Ishikawa (cell line): ENCODE data around the gene SLC16A12.

ENCODE experiments used
- CEBPB ChIP-seq: IDR thresholded peaks from 2 replicates; pipeline ENCODE4 v1.6.1; 2012
- CREB1 ChIP-seq: IDR thresholded peaks from 2 replicates; pipeline ENCODE4 v1.6.1; 2012; ENCODE audit warnings: low read depth
- EGR1 ChIP-seq: IDR thresholded peaks from 2 replicates; pipeline ENCODE4 v1.6.1; 2012
- EP300 ChIP-seq: IDR thresholded peaks from 2 replicates; pipeline ENCODE4 v1.6.1; 2012; ENCODE audit warnings: borderline replicate concordance
- FOXM1 ChIP-seq: IDR thresholded peaks from 2 replicates; pipeline ENCODE4 v1.6.1; 2012; ENCODE audit warnings: low read depth, borderline replicate concordance
- MAX ChIP-seq: IDR thresholded peaks from 2 replicates; pipeline ENCODE4 v1.6.1; 2012
- NFIC ChIP-seq: IDR thresholded peaks from 2 replicates; pipeline ENCODE4 v1.6.1; 2012
- RAD21 ChIP-seq: IDR thresholded peaks from 2 replicates; pipeline ENCODE4 v1.6.1; 2012; ENCODE audit warnings: low read depth
- REST ChIP-seq: IDR thresholded peaks from 2 replicates; pipeline ENCODE4 v1.6.1; 2012; ENCODE audit warnings: low read depth, mild to moderate bottlenecking
- TAF1 ChIP-seq: IDR thresholded peaks from 2 replicates; pipeline ENCODE4 v1.6.1; 2012; ENCODE audit warnings: low read depth, mild to moderate bottlenecking
- TCF12 ChIP-seq: IDR thresholded peaks from 2 replicates; pipeline ENCODE4 v1.6.1; 2012; ENCODE audit warnings: low read depth
- TEAD4 ChIP-seq: IDR thresholded peaks from 2 replicates; pipeline ENCODE4 v1.6.1; 2012
- YY1 ChIP-seq: IDR thresholded peaks from 2 replicates; pipeline ENCODE4 v1.6.1; 2012; ENCODE audit warnings: low read depth
- ZBTB7A ChIP-seq: IDR thresholded peaks from 2 replicates; pipeline ENCODE4 v1.6.1; 2012; ENCODE audit warnings: low read depth
- TF ChIP-seq, protein P1 (sequence below): IDR thresholded peaks from 2 replicates; pipeline ENCODE4 v1.6.1; 2012

SLC16A12 gene

DNA sequence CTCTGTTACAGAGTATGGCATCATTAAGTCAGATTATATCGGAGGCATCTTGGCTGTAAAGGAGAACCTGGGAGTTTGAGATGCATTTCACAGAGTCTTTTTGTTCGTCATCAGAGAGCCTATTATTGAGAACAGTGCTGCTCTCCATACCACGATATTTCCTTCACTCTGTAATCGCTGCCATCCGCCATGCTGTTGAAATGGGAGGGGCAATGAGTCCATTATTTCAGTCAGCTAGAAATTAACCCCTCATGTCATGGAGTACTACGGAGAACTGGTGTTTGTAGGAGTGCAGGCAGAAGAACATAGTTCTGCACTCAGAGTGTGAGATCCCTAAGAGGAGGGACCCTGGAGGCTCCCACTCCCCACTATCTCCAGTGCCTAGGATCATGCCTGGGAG lies 59.2 kb downstream of the SLC16A12 start:
- TF ChIP-seq CEBPB (no peak), EP300 (no peak), TEAD4 (no peak), YY1 (peak; percentile 79)

GRCh38 chr10:89475591-89475998 lies 59.8 kb downstream of the SLC16A12 start:
- no peak for TF ChIP-seq MAX
- no peak for TF ChIP-seq CEBPB
- no peak for TF ChIP-seq NFIC
- TF ChIP-seq, protein P1, sequence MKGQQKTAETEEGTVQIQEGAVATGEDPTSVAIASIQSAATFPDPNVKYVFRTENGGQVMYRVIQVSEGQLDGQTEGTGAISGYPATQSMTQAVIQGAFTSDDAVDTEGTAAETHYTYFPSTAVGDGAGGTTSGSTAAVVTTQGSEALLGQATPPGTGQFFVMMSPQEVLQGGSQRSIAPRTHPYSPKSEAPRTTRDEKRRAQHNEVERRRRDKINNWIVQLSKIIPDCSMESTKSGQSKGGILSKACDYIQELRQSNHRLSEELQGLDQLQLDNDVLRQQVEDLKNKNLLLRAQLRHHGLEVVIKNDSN, result no peak
- no peak for TF ChIP-seq RAD21
- TF ChIP-seq CREB1, result no peak
- no peak for TF ChIP-seq ZBTB7A
- no peak for TF ChIP-seq EP300
- TF ChIP-seq REST, result no peak
- no peak for TF ChIP-seq TEAD4
- no peak for TF ChIP-seq EGR1
- TF ChIP-seq FOXM1, result no peak
- no peak for TF ChIP-seq YY1
- TF ChIP-seq TAF1, result no peak
- no peak for TF ChIP-seq TCF12

DNA sequence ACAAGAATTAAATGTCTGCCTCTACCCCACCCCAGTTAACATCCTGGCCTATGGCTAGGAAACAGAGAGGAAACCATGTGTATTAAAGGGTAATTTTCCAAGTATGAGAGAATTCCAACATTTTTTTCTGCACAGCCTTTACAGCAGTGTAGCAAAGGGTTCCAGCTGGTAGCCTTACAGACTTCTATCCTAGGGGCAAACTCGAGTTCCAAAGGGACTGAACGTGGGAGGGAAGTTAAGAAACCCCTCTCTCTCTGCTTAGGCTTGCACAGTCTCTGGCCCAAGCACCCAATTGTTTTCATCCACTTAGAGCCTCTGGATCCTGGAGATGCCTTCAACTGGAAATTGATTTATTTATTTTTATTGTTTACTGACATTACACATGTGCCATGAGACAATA lies 60.3 kb downstream of the SLC16A12 start:
- no peak for TF ChIP-seq EP300
- TF ChIP-seq MAX, result no peak
- TF ChIP-seq CEBPB, result no peak
- TF ChIP-seq CREB1, result no peak
- TF ChIP-seq FOXM1, result no peak
- no peak for TF ChIP-seq TEAD4
- TF ChIP-seq REST, result no peak
- TF ChIP-seq TAF1, result no peak
- no peak for TF ChIP-seq TCF12

GRCh38 chr10:89474452-89474851 lies 60.9 kb downstream of the SLC16A12 start:
- TF ChIP-seq TCF12 (no peak), MAX (no peak), TEAD4 (no peak), NFIC (no peak), ZBTB7A (no peak)
- TF ChIP-seq, protein P1, result no peak

- TF ChIP-seq CEBPB, result no peak
- no peak for TF ChIP-seq EGR1
- TF ChIP-seq TAF1, result no peak
- no peak for TF ChIP-seq CREB1
- TF ChIP-seq RAD21, result no peak
- TF ChIP-seq MAX, result no peak
- TF ChIP-seq EP300, result no peak
- TF ChIP-seq, protein P1, result no peak
- no peak for TF ChIP-seq TEAD4
- TF ChIP-seq YY1, result no peak
Observed at GRCh38 chr10:89471110-89471809, 64.1 kb downstream of the SLC16A12 start.

DNA sequence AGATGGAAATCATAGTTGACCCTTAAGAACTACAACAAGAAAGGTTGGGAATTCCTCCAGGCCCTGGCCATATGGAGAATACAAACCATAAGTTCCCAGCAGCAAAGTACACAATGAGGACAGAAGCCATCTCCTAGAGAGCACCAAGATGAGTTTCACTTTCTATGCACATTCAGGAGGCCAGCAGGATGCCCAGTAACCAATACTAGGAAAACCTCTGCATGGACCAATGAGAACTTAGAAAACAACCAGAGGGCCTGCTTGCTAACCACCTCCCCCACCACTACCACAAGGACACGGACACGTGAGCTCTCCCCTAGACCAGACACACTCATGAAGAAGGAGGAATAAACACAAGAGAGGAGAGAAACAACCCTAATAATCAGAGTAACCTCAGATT lies 64.8 kb downstream of the SLC16A12 start:
- TF ChIP-seq ZBTB7A (no peak), EP300 (no peak), TAF1 (no peak), MAX (no peak), EGR1 (no peak), CREB1 (no peak), CEBPB (no peak), REST (no peak), YY1 (no peak), TEAD4 (no peak), RAD21 (no peak), FOXM1 (no peak), TCF12 (no peak), NFIC (no peak)
- TF ChIP-seq, protein P1, result no peak
